GM19023 (cell line): Measurements from ENCODE around the gene CD300LB.
"Not testable (repeated sequence)": the region's sequence is repeated elsewhere in the genome, so short reads cannot be mapped to it uniquely, and the experiment has no call there.

ENCODE experiments used
- ATAC-seq: cut with Tn5 transposase; IDR thresholded peaks from one replicate; pipeline ENCODE4 v1.9.1; 2021; ENCODE audit warnings: mild to moderate bottlenecking, moderate library complexity; ENCODE audit not compliant: unreplicated experiment

Gene CD300LB

GRCh38 chr17:74526681-74527080 is 4.6 kb downstream of the CD300LB start:
- no peak for ATAC-seq

GRCh38 chr17:74525781-74526288 is 5.4 kb downstream of the CD300LB start:
- no peak for ATAC-seq

GRCh38 chr17:74525465-74525725 is 5.9 kb downstream of the CD300LB start:
- ATAC-seq = no peak

- no peak for ATAC-seq
These were observed 6.4 kb downstream of the CD300LB start for GRCh38 chr17:74524653-74525464.

- no peak for ATAC-seq
These were observed 8.0 kb downstream of the CD300LB start for GRCh38 chr17:74523308-74523707.

GRCh38 chr17:74522381-74523105 is 8.7 kb downstream of the CD300LB start:
- no peak for ATAC-seq

- no peak for ATAC-seq
These were observed 9.5 kb downstream of the CD300LB start for GRCh38 chr17:74521701-74522201.

- ATAC-seq = no peak
These were observed 10.3 kb downstream of the CD300LB start for GRCh38 chr17:74520790-74521480.

GRCh38 chr17:74520016-74520434 is 11.2 kb downstream of the CD300LB start:
- ATAC-seq = peak; percentile 46

GRCh38 chr17:74518413-74518981 is 12.8 kb downstream of the CD300LB start:
- ATAC-seq = not testable (repeated sequence)

- ATAC-seq = no peak
These were observed 14.5 kb downstream of the CD300LB start for GRCh38 chr17:74516561-74517328.

GRCh38 chr17:74515941-74516340 is 15.3 kb downstream of the CD300LB start:
- ATAC-seq = no peak

GRCh38 chr17:74514632-74515334 is 16.5 kb downstream of the CD300LB start:
- no peak for ATAC-seq

GRCh38 chr17:74513987-74514631 is 17.2 kb downstream of the CD300LB start:
- ATAC-seq = no peak

GRCh38 chr17:74512624-74513091 is 18.6 kb downstream of the CD300LB start:
- peak; percentile 58 for ATAC-seq

GRCh38 chr17:74512036-74512435 is 19.2 kb downstream of the CD300LB start:
- no peak for ATAC-seq

- ATAC-seq = no peak
These were observed 23.1 kb downstream of the CD300LB start for GRCh38 chr17:74508156-74508555.

GRCh38 chr17:74503949-74504348 is 27.3 kb downstream of the CD300LB start:
- ATAC-seq = not testable (repeated sequence)

GRCh38 chr17:74502861-74503260 is 28.4 kb downstream of the CD300LB start:
- no peak for ATAC-seq
